Skeletal muscle tissue (tissue), 1 donor: ENCODE results near the gene ZNF639. TPM values are rescaled to one million over a fixed set of nuclear protein-coding genes. Genes with fewer than 3 reads are reported as not detected.

Experiments used
- total RNA-seq: library from RNA; depleted of rRNA; stranded (reverse); fragments of >200 nt; gene quantifications from one replicate; pipeline ENCODE4 v1.2.3, GENCODE V29; 2014

The ZNF639 gene
- total RNA-seq, 1 donor from 2014 or later, result 44.9 TPM

Other genes starting within 250 kb of the ZNF639 start
- 20.4 TPM for gene PIK3CA, start 174.7 kb upstream of the ZNF639 start, total RNA-seq
- 2.6 TPM for gene KCNMB3, start 71.9 kb upstream of the ZNF639 start, total RNA-seq
- 51.1 TPM for gene MFN1, start 24.7 kb downstream of the ZNF639 start, total RNA-seq
- 60.5 TPM for gene GNB4, start 128.4 kb downstream of the ZNF639 start, total RNA-seq
- 40.7 TPM for gene ACTL6A, start 239.9 kb downstream of the ZNF639 start, total RNA-seq